Vagina (tissue), 2 donors: Measurements from ENCODE around the gene RALGAPA2.

Experiments
- POLR2A ChIP-seq, 2 donors: fragments of 450-650 bp; IDR thresholded peaks; one replicate each; pipeline ENCODE4 v1.6.1; 2017; ENCODE audit warnings: antibody characterized with exemption in 2 of 2, mild to moderate bottlenecking in 2 of 2, moderate library complexity in 2 of 2
- TF ChIP-seq, protein P1 (sequence below), 3 experiments: fragments of 450-650 bp in 2 of 3; fragments of 200-600 bp in 1 of 3; sonication (generic) in 1 of 3; IDR thresholded peaks; one replicate each; pipeline ENCODE4 v1.5.1; 2017 to 2019; ENCODE audit warnings: antibody characterized with exemption in 3 of 3, mild to moderate bottlenecking in 2 of 3, moderate library complexity in 2 of 3

DNA sequence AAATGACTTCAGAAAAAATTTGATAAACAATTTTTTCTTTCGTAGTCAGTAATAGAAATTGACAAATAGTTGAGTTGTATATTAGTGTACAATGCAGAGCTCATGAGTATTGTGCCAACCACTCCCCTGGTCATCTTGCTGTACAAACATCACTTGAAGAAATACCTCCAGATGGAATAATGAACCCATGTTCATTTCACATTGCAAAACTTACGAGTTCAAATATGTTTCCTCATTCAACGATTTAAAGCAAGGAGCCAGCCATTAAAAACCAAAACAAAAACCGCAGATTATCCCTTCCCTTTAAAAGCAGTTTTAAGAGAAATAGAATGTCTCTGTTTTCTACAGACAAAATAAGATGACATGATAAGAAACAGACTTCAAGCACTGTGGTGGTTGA is 62.5 kb downstream of the RALGAPA2 start:
- TF ChIP-seq, protein P1, sequence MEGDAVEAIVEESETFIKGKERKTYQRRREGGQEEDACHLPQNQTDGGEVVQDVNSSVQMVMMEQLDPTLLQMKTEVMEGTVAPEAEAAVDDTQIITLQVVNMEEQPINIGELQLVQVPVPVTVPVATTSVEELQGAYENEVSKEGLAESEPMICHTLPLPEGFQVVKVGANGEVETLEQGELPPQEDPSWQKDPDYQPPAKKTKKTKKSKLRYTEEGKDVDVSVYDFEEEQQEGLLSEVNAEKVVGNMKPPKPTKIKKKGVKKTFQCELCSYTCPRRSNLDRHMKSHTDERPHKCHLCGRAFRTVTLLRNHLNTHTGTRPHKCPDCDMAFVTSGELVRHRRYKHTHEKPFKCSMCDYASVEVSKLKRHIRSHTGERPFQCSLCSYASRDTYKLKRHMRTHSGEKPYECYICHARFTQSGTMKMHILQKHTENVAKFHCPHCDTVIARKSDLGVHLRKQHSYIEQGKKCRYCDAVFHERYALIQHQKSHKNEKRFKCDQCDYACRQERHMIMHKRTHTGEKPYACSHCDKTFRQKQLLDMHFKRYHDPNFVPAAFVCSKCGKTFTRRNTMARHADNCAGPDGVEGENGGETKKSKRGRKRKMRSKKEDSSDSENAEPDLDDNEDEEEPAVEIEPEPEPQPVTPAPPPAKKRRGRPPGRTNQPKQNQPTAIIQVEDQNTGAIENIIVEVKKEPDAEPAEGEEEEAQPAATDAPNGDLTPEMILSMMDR (IDR thresholded peaks at IDR 0.05) = no peak
- TF ChIP-seq POLR2A (IDR thresholded peaks at IDR 0.05) = no peak
